Measurements from ENCODE around the gene SLC13A3. TPM values are rescaled to one million over a fixed set of nuclear protein-coding genes. Genes with fewer than 3 reads are reported as not detected.
A peak's percentile ranks its signal among the peaks of the same experiment; 100 is the strongest.

The SLC13A3 gene
- total and polyA plus RNA-seq, 2 donors (not counting 3 experiments of a cell fraction or from before 2014, with no cell fraction given), result 0.11 to 0.40 TPM

- Histone ChIP-seq H3K4me3 (replicated peaks in 1 of 3; ENCODE audit: insufficient read depth in 1 of 3, low read depth in 1 of 3, low read length in 3 of 3) (peak overlapping the region in 2 of 3 experiments; percentile 48 to 81), H3K9ac (replicated peaks; ENCODE audit: extremely low read depth, insufficient read depth, low read length) (peak overlapping the region; percentile 86), H3K9me1 (replicated peaks; ENCODE audit: control insufficient read depth, extremely low read depth, insufficient read depth, low read length) (no peaks in the 10 kb centered on the region), H3K4me1 (ENCODE audit: control insufficient read depth, extremely low read depth, insufficient read depth, low read length) (peaks cover 16% of the 10 kb centered on the region), H4K20me1 (replicated peaks; ENCODE audit: control insufficient read depth, extremely low read depth, insufficient read depth, low read length) (peaks cover 2% of the 10 kb centered on the region), H2AFZ (ENCODE audit: low read depth, low read length) (peak overlapping the region; percentile 96), H3K27ac (ENCODE audit: insufficient read depth, low read depth, low read length) (no peak overlapping the region), H3K9me3 (replicated peaks; ENCODE audit: control insufficient read depth, insufficient read depth, low read length) (no peaks in the 10 kb centered on the region), H3K36me3 (ENCODE audit: control insufficient read depth in 2 of 2, extremely low read depth in 1 of 2, insufficient read depth in 2 of 2, low read length in 2 of 2) (peaks cover 2 to 5% of the 10 kb centered on the region in 2 experiments), H3K4me2 (ENCODE audit: insufficient read depth, low read length) (peak overlapping the region; percentile 95), H3K27me3 (ENCODE audit: control insufficient read depth in 2 of 2, insufficient read depth in 2 of 2, low read length in 2 of 2) (no peaks in the 10 kb centered on the region), H3K79me2 (ENCODE audit: control insufficient read depth, insufficient read depth, low read length) (peaks cover 31% of the 10 kb centered on the region)
- TF ChIP-seq GATA2 (IDR thresholded peaks at IDR 0.05; ENCODE audit: insufficient read depth, insufficient read length, low read depth, low read length), result no peak
- no peak for TF ChIP-seq CTCF (IDR thresholded peaks at IDR 0.05; ENCODE audit: extremely low read depth in 1 of 2, insufficient read depth in 1 of 2, low read depth in 1 of 2, low read length in 2 of 2)
- TF ChIP-seq JUN (IDR thresholded peaks at IDR 0.05; ENCODE audit: borderline replicate concordance, insufficient read depth, insufficient read length, low read depth), result no peak
- no peak for TF ChIP-seq FOS (IDR thresholded peaks at IDR 0.05; ENCODE audit: borderline replicate concordance, insufficient read depth, low read length)
- no peak for TF ChIP-seq EZH2 (IDR thresholded peaks at IDR 0.05; ENCODE audit: borderline replicate concordance, low read depth, low read length, severe bottlenecking)
- BruUV-seq (replicated peaks), result no TSS peak
- intact Hi-C loops (cut with micrococcal nuclease), result loop anchor here (10.0 kb wide), 1 partner anchor 1806 kb away; the partner anchor contains the start of gene YWHAB
- POLR2A ChIA-PET, result interaction anchor here (1.3 kb wide), 1 partner anchor 20 kb away, joined by 3 read pairs; no protein-coding TSS in a partner anchor
- dilution Hi-C loops (cut with MboI; ENCODE audit: extremely low pct_ligation_motif_present, low sequenced_read_pairs), result no loop called here
- no peak for FAIRE-seq
- CTCF ChIA-PET, result interaction anchor here (1.0 to 2.1 kb wide), 5 partner anchors 9 to 133 kb away, joined by 3 to 6 read pairs (median 3); no protein-coding TSS in a partner anchor
- peak; percentile 31 for DNase-seq (ENCODE audit: low read depth, low spot score)
Measured at GRCh38 chr20:46690219-46691106, 39.2 kb upstream of the SLC13A3 start.
